ENCODE data around the gene FXYD1.

Gene FXYD1

DNA sequence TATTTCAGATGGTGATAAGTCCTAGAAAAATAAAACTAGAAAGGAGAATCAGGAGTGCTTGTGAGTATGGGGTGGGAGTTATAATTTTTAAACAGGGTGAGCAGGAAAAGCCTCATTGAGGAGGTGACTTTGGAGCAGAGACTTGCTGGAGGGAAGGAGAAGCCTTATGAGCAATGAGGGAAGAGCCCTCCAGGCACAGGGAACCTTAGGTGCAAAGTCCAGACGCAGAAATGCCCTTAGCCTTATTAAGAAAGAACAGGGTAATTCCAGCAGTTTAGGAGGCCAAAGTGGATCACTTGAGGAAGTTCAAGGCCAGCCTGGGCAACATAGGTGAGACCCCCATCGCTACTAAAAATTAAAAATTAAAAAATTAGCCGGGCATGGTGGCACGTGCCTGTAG is 44.0 kb upstream of the FXYD1 start:
- no peak for ATAC-seq
- TF ChIP-seq ZFP3 (CRISPR knock-in tag; IDR thresholded peaks at IDR 0.05): no peak
- TF ChIP-seq ESRRG (CRISPR knock-in tag; IDR thresholded peaks at IDR 0.05): no peak
- TF ChIP-seq, protein P1, sequence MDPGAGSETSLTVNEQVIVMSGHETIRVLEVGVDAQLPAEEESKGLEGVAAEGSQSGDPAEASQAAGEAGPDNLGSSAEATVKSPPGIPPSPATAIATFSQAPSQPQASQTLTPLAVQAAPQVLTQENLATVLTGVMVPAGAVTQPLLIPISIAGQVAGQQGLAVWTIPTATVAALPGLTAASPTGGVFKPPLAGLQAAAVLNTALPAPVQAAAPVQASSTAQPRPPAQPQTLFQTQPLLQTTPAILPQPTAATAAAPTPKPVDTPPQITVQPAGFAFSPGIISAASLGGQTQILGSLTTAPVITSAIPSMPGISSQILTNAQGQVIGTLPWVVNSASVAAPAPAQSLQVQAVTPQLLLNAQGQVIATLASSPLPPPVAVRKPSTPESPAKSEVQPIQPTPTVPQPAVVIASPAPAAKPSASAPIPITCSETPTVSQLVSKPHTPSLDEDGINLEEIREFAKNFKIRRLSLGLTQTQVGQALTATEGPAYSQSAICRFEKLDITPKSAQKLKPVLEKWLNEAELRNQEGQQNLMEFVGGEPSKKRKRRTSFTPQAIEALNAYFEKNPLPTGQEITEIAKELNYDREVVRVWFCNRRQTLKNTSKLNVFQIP (CRISPR knock-in tag; IDR thresholded peaks at IDR 0.05; ENCODE audit: borderline replicate concordance, low read depth): no peak
- TF ChIP-seq, protein P2, sequence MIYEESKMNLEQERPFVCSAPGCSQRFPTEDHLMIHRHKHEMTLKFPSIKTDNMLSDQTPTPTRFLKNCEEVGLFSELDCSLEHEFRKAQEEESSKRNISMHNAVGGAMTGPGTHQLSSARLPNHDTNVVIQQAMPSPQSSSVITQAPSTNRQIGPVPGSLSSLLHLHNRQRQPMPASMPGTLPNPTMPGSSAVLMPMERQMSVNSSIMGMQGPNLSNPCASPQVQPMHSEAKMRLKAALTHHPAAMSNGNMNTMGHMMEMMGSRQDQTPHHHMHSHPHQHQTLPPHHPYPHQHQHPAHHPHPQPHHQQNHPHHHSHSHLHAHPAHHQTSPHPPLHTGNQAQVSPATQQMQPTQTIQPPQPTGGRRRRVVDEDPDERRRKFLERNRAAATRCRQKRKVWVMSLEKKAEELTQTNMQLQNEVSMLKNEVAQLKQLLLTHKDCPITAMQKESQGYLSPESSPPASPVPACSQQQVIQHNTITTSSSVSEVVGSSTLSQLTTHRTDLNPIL (CRISPR knock-in tag; IDR thresholded peaks at IDR 0.05; ENCODE audit: low read depth): no peak
- no peak for TF ChIP-seq ZNF8 (CRISPR knock-in tag; IDR thresholded peaks at IDR 0.05)
- no peak for TF ChIP-seq ZNF565 (CRISPR knock-in tag; conservative IDR thresholded peaks at IDR 0.05; ENCODE audit: low read depth)

DNA sequence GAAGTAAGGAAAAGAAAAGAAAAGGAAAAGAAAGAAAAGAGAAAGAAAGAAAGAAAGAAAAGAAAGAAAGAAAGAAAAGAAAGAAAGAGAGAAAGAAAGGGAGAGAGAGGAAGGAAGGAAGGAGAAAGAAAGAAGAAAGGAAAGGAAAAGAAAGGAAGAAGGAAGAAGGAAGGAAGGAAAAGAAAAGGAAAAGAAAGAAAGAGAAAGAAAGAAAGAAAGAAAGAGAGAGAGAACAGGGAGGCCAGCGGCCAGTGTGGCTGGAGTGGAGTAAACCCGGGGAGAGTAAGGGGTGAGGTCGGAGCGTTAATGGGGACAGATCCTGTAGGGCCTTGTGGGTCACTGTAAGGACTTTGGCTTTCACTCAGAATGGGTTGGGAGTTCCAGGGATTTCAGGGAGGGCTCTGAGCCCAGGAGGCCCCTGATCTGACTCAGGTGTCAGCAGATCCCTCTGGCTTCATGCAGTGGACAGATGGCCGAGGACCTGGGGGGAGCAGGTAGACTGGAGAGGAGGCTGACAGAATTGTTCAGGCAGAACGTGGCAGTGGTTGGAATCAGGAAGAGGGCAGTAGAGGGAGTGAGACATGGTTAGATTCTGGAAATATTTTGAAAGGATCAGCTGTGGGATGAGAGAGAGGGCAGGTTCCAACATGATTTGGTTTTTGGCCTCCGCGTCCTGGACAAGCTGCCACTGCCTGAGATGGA is 42.8 kb upstream of the FXYD1 start:
- ATAC-seq: peak; percentile 30; the same call in 1 of the 3 replicates
- TF ChIP-seq ZFP30 (CRISPR knock-in tag; IDR thresholded peaks at IDR 0.05) (no peak), ZNF8 (CRISPR knock-in tag; IDR thresholded peaks at IDR 0.05) (no peak), ISL1 (CRISPR knock-in tag; IDR thresholded peaks at IDR 0.05) (no peak), BACH2 (CRISPR knock-in tag; IDR thresholded peaks at IDR 0.05; ENCODE audit: borderline replicate concordance) (no peak), ESRRG (CRISPR knock-in tag; IDR thresholded peaks at IDR 0.05) (no peak), OSR1 (CRISPR knock-in tag; IDR thresholded peaks at IDR 0.05) (no peak), ARNTL (CRISPR knock-in tag; IDR thresholded peaks at IDR 0.05; ENCODE audit: borderline replicate concordance, low read depth) (no peak), SNAI2 (CRISPR knock-in tag; IDR thresholded peaks at IDR 0.05) (no peak), GLIS3 (CRISPR knock-in tag; IDR thresholded peaks at IDR 0.05) (no peak), ZNF70 (CRISPR knock-in tag; IDR thresholded peaks at IDR 0.05) (no peak), ZNF565 (CRISPR knock-in tag; conservative IDR thresholded peaks at IDR 0.05; ENCODE audit: low read depth) (no peak), ZC3H10 (CRISPR knock-in tag; IDR thresholded peaks at IDR 0.05) (no peak), TOX (CRISPR knock-in tag; IDR thresholded peaks at IDR 0.05; ENCODE audit: borderline replicate concordance) (no peak), CSDC2 (CRISPR knock-in tag; IDR thresholded peaks at IDR 0.05) (no peak), PPARA (CRISPR knock-in tag; IDR thresholded peaks at IDR 0.05; ENCODE audit: borderline replicate concordance) (no peak), RARB (CRISPR knock-in tag; IDR thresholded peaks at IDR 0.05) (no peak)
- TF ChIP-seq, protein P3, sequence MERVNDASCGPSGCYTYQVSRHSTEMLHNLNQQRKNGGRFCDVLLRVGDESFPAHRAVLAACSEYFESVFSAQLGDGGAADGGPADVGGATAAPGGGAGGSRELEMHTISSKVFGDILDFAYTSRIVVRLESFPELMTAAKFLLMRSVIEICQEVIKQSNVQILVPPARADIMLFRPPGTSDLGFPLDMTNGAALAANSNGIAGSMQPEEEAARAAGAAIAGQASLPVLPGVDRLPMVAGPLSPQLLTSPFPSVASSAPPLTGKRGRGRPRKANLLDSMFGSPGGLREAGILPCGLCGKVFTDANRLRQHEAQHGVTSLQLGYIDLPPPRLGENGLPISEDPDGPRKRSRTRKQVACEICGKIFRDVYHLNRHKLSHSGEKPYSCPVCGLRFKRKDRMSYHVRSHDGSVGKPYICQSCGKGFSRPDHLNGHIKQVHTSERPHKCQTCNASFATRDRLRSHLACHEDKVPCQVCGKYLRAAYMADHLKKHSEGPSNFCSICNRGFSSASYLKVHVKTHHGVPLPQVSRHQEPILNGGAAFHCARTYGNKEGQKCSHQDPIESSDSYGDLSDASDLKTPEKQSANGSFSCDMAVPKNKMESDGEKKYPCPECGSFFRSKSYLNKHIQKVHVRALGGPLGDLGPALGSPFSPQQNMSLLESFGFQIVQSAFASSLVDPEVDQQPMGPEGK (CRISPR knock-in tag; IDR thresholded peaks at IDR 0.05; ENCODE audit: borderline replicate concordance): no peak
- TF ChIP-seq, protein P4, sequence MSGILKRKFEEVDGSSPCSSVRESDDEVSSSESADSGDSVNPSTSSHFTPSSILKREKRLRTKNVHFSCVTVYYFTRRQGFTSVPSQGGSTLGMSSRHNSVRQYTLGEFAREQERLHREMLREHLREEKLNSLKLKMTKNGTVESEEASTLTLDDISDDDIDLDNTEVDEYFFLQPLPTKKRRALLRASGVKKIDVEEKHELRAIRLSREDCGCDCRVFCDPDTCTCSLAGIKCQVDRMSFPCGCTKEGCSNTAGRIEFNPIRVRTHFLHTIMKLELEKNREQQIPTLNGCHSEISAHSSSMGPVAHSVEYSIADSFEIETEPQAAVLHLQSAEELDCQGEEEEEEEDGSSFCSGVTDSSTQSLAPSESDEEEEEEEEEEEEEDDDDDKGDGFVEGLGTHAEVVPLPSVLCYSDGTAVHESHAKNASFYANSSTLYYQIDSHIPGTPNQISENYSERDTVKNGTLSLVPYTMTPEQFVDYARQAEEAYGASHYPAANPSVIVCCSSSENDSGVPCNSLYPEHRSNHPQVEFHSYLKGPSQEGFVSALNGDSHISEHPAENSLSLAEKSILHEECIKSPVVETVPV (CRISPR knock-in tag; IDR thresholded peaks at IDR 0.05): no peak
- TF ChIP-seq, protein P1 (CRISPR knock-in tag; IDR thresholded peaks at IDR 0.05; ENCODE audit: borderline replicate concordance, low read depth): no peak
- TF ChIP-seq, protein P5, sequence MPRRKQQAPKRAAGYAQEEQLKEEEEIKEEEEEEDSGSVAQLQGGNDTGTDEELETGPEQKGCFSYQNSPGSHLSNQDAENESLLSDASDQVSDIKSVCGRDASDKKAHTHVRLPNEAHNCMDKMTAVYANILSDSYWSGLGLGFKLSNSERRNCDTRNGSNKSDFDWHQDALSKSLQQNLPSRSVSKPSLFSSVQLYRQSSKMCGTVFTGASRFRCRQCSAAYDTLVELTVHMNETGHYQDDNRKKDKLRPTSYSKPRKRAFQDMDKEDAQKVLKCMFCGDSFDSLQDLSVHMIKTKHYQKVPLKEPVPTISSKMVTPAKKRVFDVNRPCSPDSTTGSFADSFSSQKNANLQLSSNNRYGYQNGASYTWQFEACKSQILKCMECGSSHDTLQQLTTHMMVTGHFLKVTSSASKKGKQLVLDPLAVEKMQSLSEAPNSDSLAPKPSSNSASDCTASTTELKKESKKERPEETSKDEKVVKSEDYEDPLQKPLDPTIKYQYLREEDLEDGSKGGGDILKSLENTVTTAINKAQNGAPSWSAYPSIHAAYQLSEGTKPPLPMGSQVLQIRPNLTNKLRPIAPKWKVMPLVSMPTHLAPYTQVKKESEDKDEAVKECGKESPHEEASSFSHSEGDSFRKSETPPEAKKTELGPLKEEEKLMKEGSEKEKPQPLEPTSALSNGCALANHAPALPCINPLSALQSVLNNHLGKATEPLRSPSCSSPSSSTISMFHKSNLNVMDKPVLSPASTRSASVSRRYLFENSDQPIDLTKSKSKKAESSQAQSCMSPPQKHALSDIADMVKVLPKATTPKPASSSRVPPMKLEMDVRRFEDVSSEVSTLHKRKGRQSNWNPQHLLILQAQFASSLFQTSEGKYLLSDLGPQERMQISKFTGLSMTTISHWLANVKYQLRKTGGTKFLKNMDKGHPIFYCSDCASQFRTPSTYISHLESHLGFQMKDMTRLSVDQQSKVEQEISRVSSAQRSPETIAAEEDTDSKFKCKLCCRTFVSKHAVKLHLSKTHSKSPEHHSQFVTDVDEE (CRISPR knock-in tag; IDR thresholded peaks at IDR 0.05): no peak

All from SK-N-SH treated with all-trans-retinoic acid at 6 μM for 48 hours (cell line).